Heart left ventricle (tissue), 16 donors: ENCODE results near the gene PNPO. TPM values are rescaled to one million over a fixed set of nuclear protein-coding genes. Genes with fewer than 3 reads are reported as not detected.

Experiments used
- ATAC-seq, 4 donors: fragments of 200-7000 bp; cut with Tn5 transposase; one replicate each; pipeline ENCODE4 v1.9.1; 2020 to 2022; ENCODE audit warnings: moderate library complexity in 4 of 4, mild to moderate bottlenecking in 3 of 4, moderate number of reproducible peaks in 1 of 4
- DNase-seq, 5 donors: peaks; one replicate each; pipeline ENCODE4 v3.0.0-alpha.2; 2020
- H3K27ac ChIP-seq, 12 donors: fragments of 200-600 bp; sonication (generic) in 4 of 12; one replicate each; pipeline versions ENCODE4 v1.5.0 to v1.8.0; 2016 to 2022; ENCODE audit warnings: mild to moderate bottlenecking in 2 of 12
- H3K27me3 ChIP-seq, 9 donors: fragments of 200-600 bp; sonication (generic) in 2 of 9; one replicate each; pipeline versions ENCODE4 v1.5.1 to v1.8.0; 2016 to 2022; ENCODE audit warnings: mild to moderate bottlenecking in 3 of 9
- H3K36me3 ChIP-seq, 9 donors: fragments of 200-600 bp; sonication (generic) in 2 of 9; one replicate each; pipeline versions ENCODE4 v1.5.0 to v1.8.0; 2018 to 2022; ENCODE audit warnings: mild to moderate bottlenecking in 2 of 9
- H3K4me1 ChIP-seq, 12 donors: fragments of 200-600 bp; sonication (generic) in 4 of 12; one replicate each; pipeline versions ENCODE4 v1.5.0 to v1.8.0; 2016 to 2022; ENCODE audit warnings: mild to moderate bottlenecking in 3 of 12
- H3K4me3 ChIP-seq, 12 donors: fragments of 200-600 bp; sonication (generic) in 4 of 12; one replicate each; pipeline versions ENCODE4 v1.5.0 to v1.8.0; 2017 to 2022; ENCODE audit warnings: mild to moderate bottlenecking in 9 of 12, moderate library complexity in 4 of 12
- H3K9me3 ChIP-seq, 12 donors: fragments of 200-600 bp; sonication (generic) in 4 of 12; one replicate each; pipeline versions ENCODE4 v1.5.0 to v1.8.0; 2016 to 2022; ENCODE audit warnings: mild to moderate bottlenecking in 1 of 12
- CTCF ChIP-seq, 12 donors: fragments of 200-600 bp; sonication (generic) in 4 of 12; IDR thresholded peaks; one replicate each; pipeline versions ENCODE4 v1.5.0 to v1.8.0; 2018 to 2022; ENCODE audit warnings: antibody characterized with exemption in 12 of 12, mild to moderate bottlenecking in 5 of 12
- POLR2A ChIP-seq, 2 donors: fragments of 450-650 bp; IDR thresholded peaks; one replicate each; pipeline ENCODE4 v1.6.1; 2017; ENCODE audit warnings: antibody characterized with exemption in 2 of 2, mild to moderate bottlenecking in 2 of 2, moderate library complexity in 2 of 2
- WGBS, 4 donors: extraction: QIAGEN DNeasy Blood & Tissue Kit in 2 of 4; methylation state at CpG; one replicate each; pipeline versions ENCODE4 v1.1.5 to v1.1.7; 2013 to 2018; 5-methylcytosine and 5-hydroxymethylcytosine counted together
- intact Hi-C, 10 donors: fragments of 100-400 bp; cut with DNase I; formaldehyde crosslinking; loops; one replicate each; pipeline versions ENCODE4 v1.11.1 to v1.14.2; 2022
- polyA plus RNA-seq, 2 donors: library from polyadenylated mRNA; stranded (reverse); fragments of 200-250 nt; gene quantifications; one replicate each; pipeline ENCODE4 v1.2.3, GENCODE V29; 2013
- total RNA-seq, 9 donors: library from RNA; depleted of rRNA in 2 of 9; stranded (reverse); fragments of >200 nt in 2 of 9; fragmentation: NEBNext Ultra II Directional in 3 of 9; extraction: Animal tissue kit (Norgen Biotek cat#: 25700) in 3 of 9; gene quantifications; one replicate each; pipeline versions ENCODE4 v1.1.0 to v1.2.4, GENCODE V29; 2016 to 2023
- donor health status: ischemic (EF 13 %, LVEDD 7.1; RV severe dilation, severe dysfunction).
- donor health status: healthy with polysubstance abuse.
- donor health status: DM: no; HTN: yes; CAD: no.
- donor health status: DM: no; HTN: no; CAD: no.
- donor health status: ischemic (EF 25% LVEDD 6.9; RV normal size, moderate dysfunction).
- donor health status: ischemic (EF 25% LVEDD 5.7; RV mildly dilated, moderate dysfunction).
- donor health status: healthy.
- donor health status: DM: yes; HTN: yes; CAD: no.
- donor health status: ischemic (EF 35%, LVEDD 5.7; RV mildly dilated, moderate dysfunction).
- donor health status: nonischemic (EF 11% LVEDD 7.7; RV severe dilation, severe dysfunction).
- donor health status: DM: yes; HTN: yes; CAD: no.
- donor health status: PGD.
- donor health status: ischemic (EF 29% LVEDD 5.4; RV normal size, mild dysfunction).
- donor health status: nonischemic (EF 23%, LVEDD 6.1; RV moderate dilation, normal function).

Gene PNPO
- total and polyA plus RNA-seq, 11 donors, result 12.6 to 45.0 (median 29.7) TPM

GRCh38 chr17:47975823-47976205, 34.4 kb downstream of the PNPO start:
- DNase-seq (no peak), ATAC-seq (no peak)
- intact Hi-C loops, result loop anchor here in 2 of 10 donors (5.0 to 10.0 kb wide), 2 partner anchors 131 to 156 kb away; partner anchors contain the start of gene SCRN2 (in 1 of the 2)
- H3K9me3 ChIP-seq, result no peaks in the 10 kb centered on the region
- 88 to 95% (median 95%) methylated on average over 10 of the region's 10 CpGs for WGBS, 4 donors
- peaks cover 0 to 24% (median 9%) of the 10 kb centered on the region in 12 donors for H3K4me1 ChIP-seq
- no peaks in the 10 kb centered on the region for H3K27me3 ChIP-seq
- H3K36me3 ChIP-seq, result peaks cover 0 to 79% (median 71%) of the 10 kb centered on the region in 9 donors
- TF ChIP-seq POLR2A (IDR thresholded peaks at IDR 0.05), result no peak
- TF ChIP-seq CTCF (IDR thresholded peaks at IDR 0.05), result no peak
- no peak overlapping the region for H3K27ac ChIP-seq
- no peak overlapping the region for H3K4me3 ChIP-seq

GRCh38 chr17:47978324-47978723, 37.0 kb downstream of the PNPO start:
- TF ChIP-seq POLR2A (IDR thresholded peaks at IDR 0.05) (no peak), CTCF (IDR thresholded peaks at IDR 0.05) (peak; percentile 56 to 76 (median 63))
- peaks cover 0 to 30% (median 4%) of the 10 kb centered on the region in 12 donors for H3K4me1 ChIP-seq
- no peak overlapping the region for H3K27ac ChIP-seq
- ATAC-seq, result peak in 3 of 4 donors; percentile 68 to 80 (median 77)
- H3K4me3 ChIP-seq, result no peak overlapping the region
- 14 to 26% (median 22%) methylated on average over 6 to 7 of the region's 7 CpGs for WGBS, 4 donors
- peak in 4 of 5 donors; percentile 49 to 62 (median 56) for DNase-seq
- intact Hi-C loops, result loop anchor here in 8 of 10 donors (1.0 to 10.0 kb wide), 5 partner anchors 38 to 154 kb away; partner anchors contain the start of gene SCRN2 (in 1 of the 8)
- no peaks in the 10 kb centered on the region for H3K9me3 ChIP-seq
- no peaks in the 10 kb centered on the region for H3K27me3 ChIP-seq
- peaks cover 0 to 100% (median 91%) of the 10 kb centered on the region in 9 donors for H3K36me3 ChIP-seq

- H3K4me3 ChIP-seq, result no peak overlapping the region
- intact Hi-C loops, result no loop called here
- ATAC-seq, result no peak
- no peak for TF ChIP-seq POLR2A (IDR thresholded peaks at IDR 0.05)
- TF ChIP-seq CTCF (IDR thresholded peaks at IDR 0.05), result no peak
- H3K9me3 ChIP-seq, result no peaks in the 10 kb centered on the region
- H3K27ac ChIP-seq, result no peak overlapping the region
- H3K4me1 ChIP-seq, result peaks cover 0 to 39% (median 15%) of the 10 kb centered on the region in 12 donors
- H3K36me3 ChIP-seq, result peaks cover 0 to 89% (median 71%) of the 10 kb centered on the region in 9 donors
- DNase-seq, result no peak
- no peaks in the 10 kb centered on the region for H3K27me3 ChIP-seq
Measured at GRCh38 chr17:47980541-47980940, 39.2 kb downstream of the PNPO start.

GRCh38 chr17:47981462-47981861, 40.1 kb downstream of the PNPO start:
- Histone ChIP-seq H3K27me3 (no peaks in the 10 kb centered on the region), H3K9me3 (no peaks in the 10 kb centered on the region), H3K36me3 (peaks cover 0 to 80% (median 62%) of the 10 kb centered on the region in 9 donors), H3K4me3 (no peak overlapping the region), H3K4me1 (peaks cover 0 to 39% (median 15%) of the 10 kb centered on the region in 12 donors), H3K27ac (no peak overlapping the region)
- WGBS, 4 donors, result 88 to 96% (median 91%) methylated on average over 9 of the region's 9 CpGs
- intact Hi-C loops, result no loop called here
- DNase-seq (no peak), ATAC-seq (no peak)
- TF ChIP-seq CTCF (IDR thresholded peaks at IDR 0.05) (no peak), POLR2A (IDR thresholded peaks at IDR 0.05) (no peak)
